ENCODE results near the gene ZNF750. TPM values are rescaled to one million over a fixed set of nuclear protein-coding genes. Genes with fewer than 3 reads are reported as not detected.
A peak's percentile ranks its signal among the peaks of the same experiment; 100 is the strongest.

Gene ZNF750
- total and polyA plus RNA-seq, 2 of the 13 experiments (the other 11 are each of a cell fraction or from before 2014, with no cell fraction given), result not detected

DNA sequence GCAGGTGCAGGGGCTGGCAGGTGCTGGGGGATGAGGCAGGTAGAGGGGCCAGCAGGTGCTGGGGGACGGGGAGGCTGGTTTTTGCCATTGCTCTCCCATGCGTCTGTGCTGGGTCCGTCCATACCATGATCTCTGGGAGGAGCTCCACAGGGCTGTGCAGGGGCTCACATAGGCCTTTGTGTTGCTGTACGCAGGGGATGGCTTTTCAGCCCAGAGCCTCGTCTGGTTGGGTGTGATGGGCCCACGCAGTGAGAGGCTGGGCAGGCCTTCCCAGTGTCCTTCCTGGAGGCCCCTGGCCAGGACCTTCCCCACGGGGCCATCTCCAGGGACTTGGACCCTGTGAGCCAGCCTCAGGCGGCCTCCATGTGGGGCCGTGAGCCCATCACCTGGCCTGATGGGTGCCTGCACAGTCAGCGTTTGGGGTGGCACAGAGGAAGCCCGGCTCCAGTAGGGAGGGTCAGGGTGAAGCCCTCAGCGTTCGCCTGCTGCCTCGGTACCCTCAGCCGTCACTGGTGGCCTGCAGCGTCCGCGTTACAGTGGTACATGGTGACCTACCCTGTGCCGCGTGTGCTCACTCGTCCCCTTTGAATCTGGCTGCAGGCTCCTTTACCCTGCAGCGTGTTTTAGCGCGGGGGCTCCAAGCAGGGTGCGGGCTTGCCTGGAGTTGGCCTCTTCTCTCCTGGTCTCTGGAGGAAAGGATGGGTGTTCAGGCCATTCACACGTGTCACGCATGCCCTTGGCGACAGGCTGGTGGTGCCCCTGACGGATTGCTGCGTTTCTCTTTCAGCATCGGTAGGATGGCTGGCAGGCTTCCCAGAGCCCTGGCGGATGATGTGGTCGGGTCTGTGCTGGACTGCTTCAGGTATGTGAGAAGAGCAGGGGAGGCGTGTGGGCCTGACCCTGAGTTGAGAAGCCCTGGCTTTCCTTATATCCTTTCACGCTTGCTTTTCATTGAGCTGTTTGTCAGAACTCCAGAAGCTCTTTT, 30.6 kb downstream of the ZNF750 start:
- H4K20me1 ChIP-seq (ENCODE audit: insufficient read depth, low read length), result no peaks in the 10 kb centered on the region
- no peak for ATAC-seq

DNA sequence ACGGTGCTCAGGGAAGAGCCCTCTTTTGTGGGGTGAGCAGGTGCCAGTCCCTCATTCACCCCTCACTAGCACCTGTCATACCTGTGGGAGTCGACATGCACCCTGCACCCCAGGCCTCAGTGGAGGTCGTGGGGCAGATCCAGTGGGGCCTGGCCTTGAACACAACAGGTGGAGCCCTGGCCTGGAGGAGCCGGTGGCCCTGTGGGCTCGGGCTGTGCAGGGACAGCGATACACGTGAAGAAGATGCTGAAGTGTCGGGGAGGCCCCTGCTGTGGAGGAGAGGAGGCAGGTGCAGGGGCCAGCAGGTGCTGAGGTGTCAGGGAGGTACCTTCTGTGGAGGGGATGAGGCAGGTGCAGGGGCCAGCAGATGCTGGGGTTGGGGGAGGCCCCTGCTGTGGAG, 31.8 kb downstream of the ZNF750 start:
- no peak for ATAC-seq
- TF ChIP-seq CBX1 (IDR thresholded peaks at IDR 0.05; ENCODE audit: low read depth), result no peak
- no peak for TF ChIP-seq SAP130 (CRISPR knock-in tag; IDR thresholded peaks at IDR 0.05; ENCODE audit: low read depth)
- no peak for TF ChIP-seq MEIS1 (CRISPR knock-in tag; IDR thresholded peaks at IDR 0.05; ENCODE audit: borderline replicate concordance)
- TF ChIP-seq IRX3 (CRISPR knock-in tag; IDR thresholded peaks at IDR 0.05; ENCODE audit: borderline replicate concordance, low read depth), result no peak
- TF ChIP-seq ZNF605 (CRISPR knock-in tag; IDR thresholded peaks at IDR 0.05), result no peak
- no peak for TF ChIP-seq ZNF251 (CRISPR knock-in tag; IDR thresholded peaks at IDR 0.05)
- TF ChIP-seq, protein P1, sequence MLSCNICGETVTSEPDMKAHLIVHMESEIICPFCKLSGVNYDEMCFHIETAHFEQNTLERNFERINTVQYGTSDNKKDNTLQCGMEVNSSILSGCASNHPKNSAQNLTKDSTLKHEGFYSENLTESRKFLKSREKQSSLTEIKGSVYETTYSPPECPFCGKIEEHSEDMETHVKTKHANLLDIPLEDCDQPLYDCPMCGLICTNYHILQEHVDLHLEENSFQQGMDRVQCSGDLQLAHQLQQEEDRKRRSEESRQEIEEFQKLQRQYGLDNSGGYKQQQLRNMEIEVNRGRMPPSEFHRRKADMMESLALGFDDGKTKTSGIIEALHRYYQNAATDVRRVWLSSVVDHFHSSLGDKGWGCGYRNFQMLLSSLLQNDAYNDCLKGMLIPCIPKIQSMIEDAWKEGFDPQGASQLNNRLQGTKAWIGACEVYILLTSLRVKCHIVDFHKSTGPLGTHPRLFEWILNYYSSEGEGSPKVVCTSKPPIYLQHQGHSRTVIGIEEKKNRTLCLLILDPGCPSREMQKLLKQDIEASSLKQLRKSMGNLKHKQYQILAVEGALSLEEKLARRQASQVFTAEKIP (CRISPR knock-in tag; IDR thresholded peaks at IDR 0.05; ENCODE audit: borderline replicate concordance), result no peak
- no peak for TF ChIP-seq PAF1 (CRISPR knock-in tag; IDR thresholded peaks at IDR 0.05)
- TF ChIP-seq ZNF670 (CRISPR knock-in tag; IDR thresholded peaks at IDR 0.05; ENCODE audit: borderline replicate concordance), result no peak
- TF ChIP-seq, protein P2, sequence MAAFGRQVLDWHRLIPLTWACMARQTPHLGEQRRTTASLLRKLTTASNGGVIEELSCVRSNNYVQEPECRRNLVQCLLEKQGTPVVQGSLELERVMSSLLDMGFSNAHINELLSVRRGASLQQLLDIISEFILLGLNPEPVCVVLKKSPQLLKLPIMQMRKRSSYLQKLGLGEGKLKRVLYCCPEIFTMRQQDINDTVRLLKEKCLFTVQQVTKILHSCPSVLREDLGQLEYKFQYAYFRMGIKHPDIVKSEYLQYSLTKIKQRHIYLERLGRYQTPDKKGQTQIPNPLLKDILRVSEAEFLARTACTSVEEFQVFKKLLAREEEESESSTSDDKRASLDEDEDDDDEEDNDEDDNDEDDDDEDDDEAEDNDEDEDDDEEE (CRISPR knock-in tag; IDR thresholded peaks at IDR 0.05), result no peak
- TF ChIP-seq PRPF4 (IDR thresholded peaks at IDR 0.05; ENCODE audit: low read depth, low read length, poor library complexity, severe bottlenecking), result no peak
- TF ChIP-seq, protein P3, sequence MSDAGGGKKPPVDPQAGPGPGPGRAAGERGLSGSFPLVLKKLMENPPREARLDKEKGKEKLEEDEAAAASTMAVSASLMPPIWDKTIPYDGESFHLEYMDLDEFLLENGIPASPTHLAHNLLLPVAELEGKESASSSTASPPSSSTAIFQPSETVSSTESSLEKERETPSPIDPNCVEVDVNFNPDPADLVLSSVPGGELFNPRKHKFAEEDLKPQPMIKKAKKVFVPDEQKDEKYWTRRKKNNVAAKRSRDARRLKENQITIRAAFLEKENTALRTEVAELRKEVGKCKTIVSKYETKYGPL (CRISPR knock-in tag; IDR thresholded peaks at IDR 0.05), result no peak
- no peak for TF ChIP-seq ZNF235 (CRISPR knock-in tag; IDR thresholded peaks at IDR 0.05; ENCODE audit: borderline replicate concordance)
- TF ChIP-seq ZNF7 (CRISPR knock-in tag; IDR thresholded peaks at IDR 0.05), result no peak

More for the DNA sequence above, 30.6 kb downstream of the ZNF750 start:
- Histone ChIP-seq H3K9me3 (ENCODE audit: low read length) (no peaks in the 10 kb centered on the region), H3K4me2 (ENCODE audit: low read depth, low read length) (no peak overlapping the region), H3K4me3 (replicated peaks in 1 of 3; ENCODE audit: insufficient read depth in 1 of 3, low read depth in 2 of 3, low read length in 3 of 3) (no peak overlapping the region), H3K27ac (ENCODE audit: extremely low read length, insufficient read depth, low read length) (no peak overlapping the region), H2AFZ (ENCODE audit: low read length) (no peak overlapping the region), H3K4me1 (ENCODE audit: insufficient read depth, low read length) (no peaks in the 10 kb centered on the region), H3K9ac (ENCODE audit: insufficient read depth, low read depth, low read length) (no peak overlapping the region), H3K79me2 (ENCODE audit: insufficient read depth, low read length) (no peaks in the 10 kb centered on the region), H3K27me3 (ENCODE audit: control insufficient read depth in 1 of 2, insufficient read depth in 2 of 2, low read length in 2 of 2) (no peaks in the 10 kb centered on the region), H3K36me3 (replicated peaks in 1 of 2; ENCODE audit: control insufficient read depth in 1 of 2, insufficient read depth in 2 of 2, low read length in 2 of 2) (peaks cover 29 to 47% of the 10 kb centered on the region in 2 experiments; a peak in 4 of 5 replicates)
- CTCF ChIA-PET (ENCODE audit: low intra/inter-chr PET ratio, low total read pairs), result no interaction called here
- POLR2A ChIA-PET, result no interaction called here
- DNase-seq (ENCODE audit: low spot score) (no peak), FAIRE-seq (no peak)
- BruUV-seq (replicated peaks), result no TSS peak
- WGBS (ENCODE audit: low lambda C conversion rate), result 97% methylated on average over 34 of the region's 35 CpGs
- TF ChIP-seq AGO2 (optimal IDR thresholded peaks at IDR 0.05; ENCODE audit: low read depth, low read length), result peak; percentile 43
- no peak for TF ChIP-seq CHCHD3 (CRISPR knock-in tag; IDR thresholded peaks at IDR 0.05)
- in situ Hi-C loops (cut with HindIII; ENCODE audit: extremely low pct_ligation_motif_present, low pct_unique_long_range_greater_than_20kb), result no loop called here
- intact Hi-C loops (cut with micrococcal nuclease; ENCODE audit: unreplicated experiment), result no loop called here

More for the DNA sequence above, 31.8 kb downstream of the ZNF750 start:
- no TSS peak for BruUV-seq (replicated peaks)
- no peak overlapping the region for H3K27ac ChIP-seq (ENCODE audit: extremely low read length, insufficient read depth, low read length)
- H3K36me3 ChIP-seq (replicated peaks in 1 of 2; ENCODE audit: control insufficient read depth in 1 of 2, insufficient read depth in 2 of 2, low read length in 2 of 2), result peaks cover 29 to 46% of the 10 kb centered on the region in 2 experiments; a peak in 4 of 5 replicates
- H3K9me3 ChIP-seq (ENCODE audit: low read length), result no peaks in the 10 kb centered on the region
- no peak for DNase-seq (ENCODE audit: low spot score)
- no peak overlapping the region for H2AFZ ChIP-seq (ENCODE audit: low read length)
- 93% methylated on average over 8 of the region's 8 CpGs for WGBS (ENCODE audit: low lambda C conversion rate)
- H3K79me2 ChIP-seq (ENCODE audit: insufficient read depth, low read length), result no peaks in the 10 kb centered on the region
- in situ Hi-C loops (cut with HindIII; ENCODE audit: extremely low pct_ligation_motif_present, low pct_unique_long_range_greater_than_20kb) (no loop called here), intact Hi-C loops (cut with micrococcal nuclease; ENCODE audit: unreplicated experiment) (no loop called here)
- FAIRE-seq, result no peak
- H4K20me1 ChIP-seq (ENCODE audit: insufficient read depth, low read length), result no peaks in the 10 kb centered on the region
- H3K9ac ChIP-seq (ENCODE audit: insufficient read depth, low read depth, low read length), result no peak overlapping the region
- H3K27me3 ChIP-seq (ENCODE audit: control insufficient read depth in 1 of 2, insufficient read depth in 2 of 2, low read length in 2 of 2), result no peaks in the 10 kb centered on the region
- no peak overlapping the region for H3K4me3 ChIP-seq (replicated peaks in 1 of 3; ENCODE audit: insufficient read depth in 1 of 3, low read depth in 2 of 3, low read length in 3 of 3)
- no peaks in the 10 kb centered on the region for H3K4me1 ChIP-seq (ENCODE audit: insufficient read depth, low read length)
- CTCF ChIA-PET (ENCODE audit: low intra/inter-chr PET ratio, low total read pairs), result no interaction called here
- no peak overlapping the region for H3K4me2 ChIP-seq (ENCODE audit: low read depth, low read length)
- POLR2A ChIA-PET, result no interaction called here
